GM13976 (cell line): ENCODE measurements around the gene ARL6IP1.
"Not testable (repeated sequence)": the region's sequence is repeated elsewhere in the genome, so short reads cannot be mapped to it uniquely, and the experiment has no call there.

ENCODE experiments used
- DNase-seq: peaks from one replicate; pipeline ENCODE4 v3.0.0; 2012; ENCODE audit warnings: low spot score
- CTCF ChIP-seq: IDR thresholded peaks from 2 replicates; pipeline ENCODE4 v1.5.1; 2012; ENCODE audit warnings: borderline replicate concordance, mild to moderate bottlenecking; ENCODE audit not compliant: insufficient read depth; ENCODE audit errors: extremely low read depth, missing control alignments, control extremely low read depth
- in situ Hi-C: fragments of 300-500 bp; cut with MboI; formaldehyde crosslinking; loops from one replicate; pipeline ENCODE4 v1.12.0; 2022; ENCODE audit warnings: low sequenced_read_pairs, mixed read lengths, inconsistent platforms; ENCODE audit not compliant: unreplicated experiment

Gene ARL6IP1

DNA sequence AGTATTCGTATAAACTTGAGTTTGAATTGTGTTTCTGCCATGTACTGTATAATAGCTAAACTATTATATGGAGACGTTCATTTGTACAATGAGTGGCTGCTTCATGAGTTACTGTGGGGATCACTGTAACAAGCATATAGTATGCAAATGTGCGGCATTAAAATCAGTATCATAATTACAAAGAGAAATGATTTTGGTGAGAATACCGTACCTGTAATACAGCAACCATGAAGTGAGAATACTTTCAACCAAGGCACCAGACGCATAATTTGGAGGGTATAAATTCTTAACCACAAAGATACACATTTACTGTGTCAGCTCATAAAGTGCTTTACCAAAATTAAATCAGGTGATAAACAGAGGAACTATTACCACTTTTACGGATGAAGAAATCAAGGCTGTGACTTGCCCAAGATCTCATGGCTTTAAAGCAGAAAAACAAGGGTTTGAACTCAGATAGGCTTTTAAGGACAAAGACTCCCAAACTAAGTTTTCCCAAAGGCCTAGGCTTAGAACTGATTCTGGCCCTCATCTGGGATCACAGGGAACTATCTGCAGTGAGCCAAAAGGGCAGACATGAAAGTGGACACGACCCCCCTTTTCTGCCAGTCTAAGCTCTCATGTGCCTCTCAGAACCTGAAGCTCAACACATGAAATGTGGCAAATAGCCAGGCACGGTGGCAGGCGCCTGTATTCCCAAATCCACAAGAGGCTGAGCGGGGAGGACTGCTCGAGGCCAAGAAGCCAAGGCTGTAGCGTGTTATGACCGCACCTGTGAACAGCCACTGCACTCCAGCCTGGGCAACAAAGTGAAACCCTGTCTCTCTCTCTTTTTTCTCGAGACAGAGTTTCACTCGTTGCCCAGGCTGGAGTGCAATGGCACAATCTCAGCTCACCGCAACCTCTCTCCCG is 17.7 kb downstream of the ARL6IP1 start:
- TF ChIP-seq CTCF: no peak
- in situ Hi-C loops: no loop called here

GRCh38 chr16:18782697-18783429 is 18.5 kb downstream of the ARL6IP1 start:
- no peak for DNase-seq
- in situ Hi-C loops: no loop called here
- TF ChIP-seq CTCF: no peak

More for the DNA sequence above, 17.7 kb downstream of the ARL6IP1 start:
- no peak for DNase-seq

DNA sequence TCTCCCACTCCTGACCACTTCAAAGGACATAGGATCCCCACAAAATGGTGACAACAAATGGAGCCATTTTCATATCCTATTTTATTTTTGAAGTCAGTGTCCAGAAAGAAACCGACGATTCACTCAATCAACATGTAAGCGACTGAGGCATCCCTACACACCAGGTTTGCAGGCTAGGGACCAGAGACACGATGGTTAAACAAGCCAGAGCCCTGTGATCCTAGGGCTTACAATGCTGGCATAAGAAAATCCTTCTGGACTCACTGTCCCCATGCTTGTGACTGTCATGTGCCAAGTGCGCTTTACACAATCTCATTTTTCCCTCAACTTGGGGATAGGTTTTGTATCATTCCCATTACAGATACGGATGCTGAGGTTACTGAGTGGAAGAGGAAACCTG is 20.1 kb downstream of the ARL6IP1 start:
- DNase-seq, in situ Hi-C loops: not testable (repeated sequence)

- in situ Hi-C loops, DNase-seq: not testable (repeated sequence)
Measured at GRCh38 chr16:18780460-18781026, 20.8 kb downstream of the ARL6IP1 start.

DNA sequence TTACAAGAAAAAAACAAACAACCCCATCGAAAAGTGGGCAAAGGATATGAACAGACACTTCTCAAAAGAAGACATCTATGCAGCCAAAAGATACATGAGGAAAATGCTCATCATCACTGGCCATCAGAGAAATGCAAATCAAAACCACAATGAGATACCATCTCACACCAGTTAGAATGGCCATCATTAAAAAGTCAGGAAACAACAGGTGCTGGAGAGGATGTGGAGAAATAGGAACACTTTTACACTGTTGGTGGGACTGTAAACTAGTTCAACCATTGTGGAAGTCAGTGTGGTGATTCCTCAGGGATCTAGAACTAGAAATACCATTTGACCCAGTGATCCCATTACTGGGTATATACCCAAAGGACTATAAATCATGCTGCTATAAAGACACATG is 23.7 kb downstream of the ARL6IP1 start:
- DNase-seq, in situ Hi-C loops: not testable (repeated sequence)

DNA sequence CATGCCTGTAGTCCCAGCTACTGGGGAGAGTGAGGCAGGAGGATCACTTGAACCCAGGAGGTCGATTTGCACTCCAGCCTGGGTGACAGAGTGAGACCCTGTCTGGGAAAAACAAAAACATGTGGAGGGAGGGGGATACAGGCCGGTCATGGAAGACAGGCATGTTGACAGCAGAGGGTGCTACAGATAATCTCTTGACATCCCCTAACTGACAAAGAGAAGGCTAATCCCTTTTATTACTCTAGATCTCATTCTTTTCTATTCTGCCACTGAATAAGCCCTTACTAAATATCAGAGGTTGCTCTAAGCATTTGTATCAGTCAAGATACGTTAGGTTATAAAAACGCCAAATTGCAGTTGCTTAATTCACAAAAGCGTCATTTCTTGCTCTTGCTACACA is 25.0 kb downstream of the ARL6IP1 start:
- in situ Hi-C loops, DNase-seq: not testable (repeated sequence)

DNA sequence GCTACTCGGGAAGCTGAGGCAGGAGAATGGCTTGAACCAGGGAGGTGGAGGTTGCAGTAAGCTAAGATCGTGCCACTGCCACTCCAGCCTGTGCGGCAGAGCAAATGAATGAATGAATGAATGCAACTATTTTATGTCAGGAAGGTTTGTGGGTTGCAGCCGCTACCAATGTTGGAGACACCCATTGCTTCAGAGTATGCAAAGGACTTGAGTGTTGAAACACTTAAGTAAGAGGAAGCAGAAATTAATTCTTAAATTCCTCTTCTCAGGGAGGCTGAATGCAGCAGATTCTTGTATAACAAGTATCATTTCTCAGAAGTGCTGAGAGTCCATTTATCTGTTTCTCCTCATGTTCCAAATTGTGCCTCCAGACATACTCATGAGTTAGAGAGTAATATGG is 26.7 kb downstream of the ARL6IP1 start:
- in situ Hi-C loops, DNase-seq: not testable (repeated sequence)

DNA sequence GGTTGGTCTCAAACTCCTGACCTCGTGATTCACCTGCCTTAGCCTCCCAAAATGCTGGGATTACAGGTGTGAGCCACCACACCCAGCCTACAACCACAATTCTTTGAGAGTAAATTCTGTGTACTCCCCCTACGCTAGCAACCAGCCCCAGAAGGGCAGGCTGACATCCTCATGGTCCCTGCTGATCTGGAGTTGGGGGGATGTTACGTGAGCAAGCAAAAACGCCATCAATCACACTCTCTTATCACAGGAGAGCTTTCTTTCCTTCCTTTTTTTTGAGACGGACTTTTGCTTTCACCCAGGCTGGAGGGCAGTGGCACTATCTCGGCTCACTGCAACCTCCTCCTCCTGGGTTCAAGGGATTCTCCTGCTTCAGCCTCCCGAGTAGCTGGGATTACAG is 29.2 kb downstream of the ARL6IP1 start:
- in situ Hi-C loops, DNase-seq: not testable (repeated sequence)

GRCh38 chr16:18770336-18770962 is 30.9 kb downstream of the ARL6IP1 start:
- DNase-seq, in situ Hi-C loops: not testable (repeated sequence)

- in situ Hi-C loops, DNase-seq: not testable (repeated sequence)
Measured at GRCh38 chr16:18767217-18767616, 34.1 kb downstream of the ARL6IP1 start.

DNA sequence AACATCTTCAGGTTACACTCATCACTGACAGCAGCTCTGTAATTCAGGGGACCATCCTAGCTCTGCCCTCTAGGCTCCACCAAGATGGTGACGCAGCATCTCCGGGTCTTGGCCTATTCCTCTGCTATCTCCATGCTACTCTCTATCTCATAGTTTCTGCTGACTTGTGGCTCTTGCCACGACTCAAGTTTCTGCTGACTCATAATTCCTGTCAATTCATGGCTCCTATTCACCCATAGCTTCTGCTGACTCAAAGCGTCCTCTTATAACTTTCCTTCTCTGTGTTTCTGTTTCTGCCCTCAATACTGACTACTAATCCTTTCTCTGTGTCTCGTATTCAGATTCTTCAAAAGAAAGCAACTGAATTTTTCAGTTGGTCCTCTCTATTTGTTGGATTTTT is 38.6 kb downstream of the ARL6IP1 start:
- in situ Hi-C loops, DNase-seq: not testable (repeated sequence)
